SK-N-SH treated with all-trans-retinoic acid at 6 μM for 48 hours (cell line): ENCODE data around the gene ACAA1.

Source experiments
- SNAI2 ChIP-seq: fragments of 250-450 bp; sonication (Bioruptor Pico); IDR thresholded peaks from 2 replicates; pipeline ENCODE4 v1.5.0; 2020; ENCODE audit warnings: mild to moderate bottlenecking, moderate library complexity
- ZFP30 ChIP-seq: fragments of 450-650 bp; formaldehyde crosslinking; IDR thresholded peaks from 2 replicates; pipeline ENCODE4 v1.5.0; 2022; ENCODE audit warnings: mild to moderate bottlenecking, moderate library complexity
- TF ChIP-seq, protein P1 (sequence below): fragments of 250-450 bp; sonication (Bioruptor Pico); IDR thresholded peaks from 2 replicates; pipeline ENCODE4 v1.5.0; 2020; ENCODE audit warnings: mild to moderate bottlenecking, moderate library complexity
- TF ChIP-seq, protein P2 (sequence below): fragments of 250-450 bp; sonication (Bioruptor Pico); IDR thresholded peaks from 2 replicates; pipeline ENCODE4 v1.5.1; 2020; ENCODE audit warnings: low read depth, mild to moderate bottlenecking, moderate library complexity

DNA sequence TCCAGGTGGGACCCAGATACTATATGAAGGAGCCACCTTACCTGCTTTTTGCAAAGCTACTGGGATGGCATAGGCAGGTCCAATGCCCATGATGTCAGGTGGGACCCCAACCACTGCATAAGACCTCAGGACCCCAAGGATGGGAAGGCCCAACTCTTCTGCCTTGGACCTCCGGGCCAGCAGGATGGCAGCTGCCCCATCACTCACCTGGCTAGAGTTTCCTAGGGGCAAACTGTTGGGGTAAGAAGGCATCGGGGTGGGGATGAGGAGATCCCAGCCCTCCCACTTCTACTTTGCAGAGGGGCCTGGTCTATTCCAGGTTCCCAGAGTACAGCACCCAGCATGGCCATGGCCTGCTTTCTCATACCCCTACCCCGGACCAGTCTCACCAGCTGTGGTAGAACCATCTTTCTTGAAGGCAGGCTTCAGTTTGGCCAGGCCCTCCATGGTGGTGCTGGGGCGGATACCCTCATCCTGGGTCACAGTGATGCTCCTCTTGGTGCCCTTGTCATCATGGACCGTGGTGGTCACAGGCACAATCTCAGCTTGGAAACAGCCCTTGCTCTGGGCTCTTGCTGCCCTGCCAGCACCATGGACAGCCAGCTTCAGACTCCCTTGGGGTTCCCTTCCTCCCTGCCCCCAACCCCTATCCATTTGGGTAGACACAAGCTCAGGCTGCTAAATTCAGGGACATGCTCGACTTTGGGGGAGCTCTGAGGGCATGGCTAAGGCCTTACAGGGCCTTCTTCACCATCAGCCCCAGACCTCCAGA is 10.6 kb downstream of the ACAA1 start:
- TF ChIP-seq, protein P1, sequence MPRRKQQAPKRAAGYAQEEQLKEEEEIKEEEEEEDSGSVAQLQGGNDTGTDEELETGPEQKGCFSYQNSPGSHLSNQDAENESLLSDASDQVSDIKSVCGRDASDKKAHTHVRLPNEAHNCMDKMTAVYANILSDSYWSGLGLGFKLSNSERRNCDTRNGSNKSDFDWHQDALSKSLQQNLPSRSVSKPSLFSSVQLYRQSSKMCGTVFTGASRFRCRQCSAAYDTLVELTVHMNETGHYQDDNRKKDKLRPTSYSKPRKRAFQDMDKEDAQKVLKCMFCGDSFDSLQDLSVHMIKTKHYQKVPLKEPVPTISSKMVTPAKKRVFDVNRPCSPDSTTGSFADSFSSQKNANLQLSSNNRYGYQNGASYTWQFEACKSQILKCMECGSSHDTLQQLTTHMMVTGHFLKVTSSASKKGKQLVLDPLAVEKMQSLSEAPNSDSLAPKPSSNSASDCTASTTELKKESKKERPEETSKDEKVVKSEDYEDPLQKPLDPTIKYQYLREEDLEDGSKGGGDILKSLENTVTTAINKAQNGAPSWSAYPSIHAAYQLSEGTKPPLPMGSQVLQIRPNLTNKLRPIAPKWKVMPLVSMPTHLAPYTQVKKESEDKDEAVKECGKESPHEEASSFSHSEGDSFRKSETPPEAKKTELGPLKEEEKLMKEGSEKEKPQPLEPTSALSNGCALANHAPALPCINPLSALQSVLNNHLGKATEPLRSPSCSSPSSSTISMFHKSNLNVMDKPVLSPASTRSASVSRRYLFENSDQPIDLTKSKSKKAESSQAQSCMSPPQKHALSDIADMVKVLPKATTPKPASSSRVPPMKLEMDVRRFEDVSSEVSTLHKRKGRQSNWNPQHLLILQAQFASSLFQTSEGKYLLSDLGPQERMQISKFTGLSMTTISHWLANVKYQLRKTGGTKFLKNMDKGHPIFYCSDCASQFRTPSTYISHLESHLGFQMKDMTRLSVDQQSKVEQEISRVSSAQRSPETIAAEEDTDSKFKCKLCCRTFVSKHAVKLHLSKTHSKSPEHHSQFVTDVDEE (CRISPR knock-in tag) = no peak
- TF ChIP-seq ZFP30 (CRISPR knock-in tag) (no peak), SNAI2 (CRISPR knock-in tag) (no peak)
- TF ChIP-seq, protein P2, sequence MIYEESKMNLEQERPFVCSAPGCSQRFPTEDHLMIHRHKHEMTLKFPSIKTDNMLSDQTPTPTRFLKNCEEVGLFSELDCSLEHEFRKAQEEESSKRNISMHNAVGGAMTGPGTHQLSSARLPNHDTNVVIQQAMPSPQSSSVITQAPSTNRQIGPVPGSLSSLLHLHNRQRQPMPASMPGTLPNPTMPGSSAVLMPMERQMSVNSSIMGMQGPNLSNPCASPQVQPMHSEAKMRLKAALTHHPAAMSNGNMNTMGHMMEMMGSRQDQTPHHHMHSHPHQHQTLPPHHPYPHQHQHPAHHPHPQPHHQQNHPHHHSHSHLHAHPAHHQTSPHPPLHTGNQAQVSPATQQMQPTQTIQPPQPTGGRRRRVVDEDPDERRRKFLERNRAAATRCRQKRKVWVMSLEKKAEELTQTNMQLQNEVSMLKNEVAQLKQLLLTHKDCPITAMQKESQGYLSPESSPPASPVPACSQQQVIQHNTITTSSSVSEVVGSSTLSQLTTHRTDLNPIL (CRISPR knock-in tag) = no peak
